ENCODE measurements around the gene FXYD4.
A peak's percentile ranks its signal among the peaks of the same experiment; 100 is the strongest.
"Not testable (repeated sequence)": the region's sequence is repeated elsewhere in the genome, so short reads cannot be mapped to it uniquely, and the experiment has no call there.

Gene FXYD4

DNA sequence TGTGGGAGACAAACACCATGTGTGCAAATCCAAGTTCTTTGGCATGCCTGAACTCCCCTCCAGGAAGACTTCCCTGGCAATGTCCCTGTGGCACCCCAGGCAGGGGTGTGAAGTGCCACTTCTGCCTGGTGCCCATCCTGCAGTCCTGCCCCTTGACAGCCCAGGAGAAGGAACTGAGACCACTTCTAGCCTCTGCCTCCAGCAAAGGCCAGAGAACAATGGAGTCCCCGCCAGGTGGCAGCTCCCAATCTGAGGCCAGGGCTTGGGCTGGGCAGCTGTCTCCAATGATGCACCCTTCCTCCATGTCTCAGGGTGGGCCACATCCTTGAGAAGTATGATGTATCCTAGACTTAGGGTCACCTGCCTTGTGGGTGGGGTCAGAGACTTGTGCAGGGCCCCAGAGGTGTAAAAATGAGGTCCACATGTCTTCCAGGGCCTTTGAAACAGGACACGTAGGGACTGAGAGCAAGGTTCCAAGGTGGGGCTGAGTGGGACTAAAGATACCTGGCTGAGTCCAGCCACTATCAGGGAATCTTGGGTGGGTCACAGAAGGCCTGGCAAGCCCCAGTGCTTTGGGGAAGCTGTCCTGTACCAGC lies 5.5 kb downstream of the FXYD4 start:
- no peak for DNase-seq

DNA sequence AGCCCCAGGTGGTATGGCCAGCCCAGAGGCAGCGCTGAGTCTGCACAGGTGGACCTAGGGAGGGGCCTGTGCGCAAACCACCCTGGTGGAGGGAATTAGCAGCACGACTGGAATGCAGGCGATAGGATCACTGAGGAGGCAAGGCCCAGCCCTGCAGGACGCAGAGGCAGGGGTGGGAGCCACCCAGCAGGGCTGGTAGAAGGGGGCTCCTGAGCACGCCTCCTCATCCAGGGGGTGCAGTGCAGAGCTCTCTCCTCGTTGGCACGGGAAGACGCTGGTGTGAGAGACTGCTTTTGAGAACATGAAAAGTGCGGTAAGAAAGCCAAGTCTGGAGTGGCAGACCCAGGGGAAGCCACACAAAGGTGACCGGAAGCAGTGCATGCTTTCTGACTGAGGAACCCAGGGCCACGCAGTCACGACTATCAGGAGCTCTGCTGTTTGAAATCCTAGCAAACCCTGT lies 6.0 kb downstream of the FXYD4 start:
- no peak for DNase-seq

DNA sequence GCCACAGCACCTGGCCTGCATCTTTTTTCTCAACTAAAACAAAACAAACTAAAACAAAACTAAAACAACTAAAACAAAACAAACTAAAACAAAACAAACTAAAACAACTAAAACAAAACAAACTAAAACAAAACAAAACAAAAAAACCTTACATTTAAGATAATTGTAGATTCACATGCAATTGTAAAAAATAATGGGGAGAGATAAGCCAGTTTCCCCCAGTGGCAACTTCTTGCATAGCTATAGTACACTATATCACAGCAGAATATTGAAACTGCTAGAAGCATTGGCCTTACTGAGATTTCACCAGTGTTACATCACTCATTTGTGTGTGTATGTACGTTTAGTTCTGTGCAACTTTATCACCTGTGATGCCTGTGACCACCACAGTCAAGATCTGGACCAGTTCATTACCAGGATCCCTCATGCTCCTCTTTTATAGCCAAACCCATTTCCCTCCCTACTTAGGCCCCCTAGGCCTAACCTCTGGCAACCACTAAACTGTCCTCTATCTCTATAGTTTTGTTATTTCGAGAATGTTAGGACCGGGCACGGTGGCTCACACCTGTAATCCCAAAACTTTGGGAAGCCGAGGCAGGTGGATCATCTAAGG lies 9.3 kb downstream of the FXYD4 start:
- no peak for DNase-seq

DNA sequence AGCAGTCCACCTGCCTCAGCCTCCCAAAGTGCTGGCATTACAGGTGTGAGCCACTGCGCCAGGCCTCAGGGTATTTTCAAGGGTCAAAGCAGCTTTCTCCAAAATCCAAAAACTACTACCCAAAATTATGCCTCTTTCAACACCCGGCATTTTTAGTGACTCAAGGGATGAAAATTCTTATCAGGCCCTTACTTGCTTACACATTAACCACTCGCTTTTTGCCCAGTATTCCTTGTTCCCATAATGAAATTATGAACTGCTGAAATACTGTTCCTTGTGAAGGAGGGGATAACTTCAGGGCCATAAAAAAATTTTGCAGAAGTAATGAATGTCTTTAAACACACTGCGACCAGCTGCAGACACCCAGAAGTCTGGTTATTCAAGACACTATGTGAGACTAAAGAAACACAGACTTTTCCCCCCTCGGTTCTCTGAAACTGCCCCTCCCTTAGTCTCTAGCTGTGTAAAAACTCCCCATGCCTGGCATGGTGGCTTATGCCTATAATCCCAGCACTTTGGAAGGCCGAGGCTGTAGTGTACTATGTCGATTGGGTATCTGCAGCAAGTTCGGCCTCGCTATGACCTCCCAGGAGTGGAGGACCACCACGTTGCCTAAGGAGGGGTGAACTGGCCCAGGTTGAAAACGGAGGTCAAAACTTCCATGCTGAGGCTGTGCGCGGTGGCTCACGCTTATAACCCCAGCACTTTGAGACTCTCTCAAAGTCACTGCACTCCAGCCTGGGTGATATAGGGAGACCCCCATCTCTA lies 12.0 kb downstream of the FXYD4 start:
- DNase-seq = no peak

DNA sequence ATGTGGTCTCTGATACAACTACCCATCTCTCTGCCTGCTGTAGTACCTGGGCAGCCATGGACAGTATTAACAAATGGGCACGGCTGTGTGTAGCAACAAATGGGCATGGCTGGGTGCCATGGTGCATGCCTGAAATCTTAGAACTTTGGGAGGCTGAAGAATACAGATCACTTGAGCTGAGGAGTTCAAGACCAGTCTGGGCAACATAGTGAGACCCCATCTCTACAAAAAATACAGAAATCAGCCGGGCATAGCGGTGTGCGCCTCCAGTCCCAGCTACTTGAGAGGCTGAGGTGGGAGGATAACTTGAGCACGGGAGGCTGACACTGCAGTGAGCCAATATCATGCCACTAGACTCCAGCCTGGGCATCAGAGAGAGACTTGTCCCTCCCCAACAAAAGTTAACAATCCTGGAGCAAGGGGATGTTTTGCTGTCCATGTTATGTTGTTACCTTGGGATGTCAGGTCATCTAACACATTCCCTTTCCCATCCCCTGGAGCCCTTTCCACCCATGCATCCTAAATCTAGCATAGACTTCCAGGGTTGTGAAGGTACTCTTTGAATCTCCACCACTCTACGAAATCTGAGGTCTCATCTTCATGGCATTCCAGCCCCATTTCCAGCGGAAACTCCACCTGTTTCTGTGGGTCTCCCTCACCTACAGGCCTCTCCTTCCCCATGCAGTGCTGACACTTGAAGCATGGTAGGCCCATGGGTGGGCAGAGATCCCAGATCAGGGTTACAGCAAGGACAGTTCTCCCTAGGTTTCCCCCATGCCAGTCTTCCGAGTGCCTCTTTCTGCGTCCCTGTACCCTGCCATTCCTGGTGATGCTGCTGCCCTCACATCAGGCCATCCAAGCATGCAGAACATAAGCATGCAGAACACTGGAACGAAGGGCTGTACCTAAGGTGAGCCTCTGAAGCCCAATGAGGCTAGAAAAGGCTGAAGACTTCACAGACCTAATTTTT lies 13.1 kb downstream of the FXYD4 start:
- DNase-seq = no peak

DNA sequence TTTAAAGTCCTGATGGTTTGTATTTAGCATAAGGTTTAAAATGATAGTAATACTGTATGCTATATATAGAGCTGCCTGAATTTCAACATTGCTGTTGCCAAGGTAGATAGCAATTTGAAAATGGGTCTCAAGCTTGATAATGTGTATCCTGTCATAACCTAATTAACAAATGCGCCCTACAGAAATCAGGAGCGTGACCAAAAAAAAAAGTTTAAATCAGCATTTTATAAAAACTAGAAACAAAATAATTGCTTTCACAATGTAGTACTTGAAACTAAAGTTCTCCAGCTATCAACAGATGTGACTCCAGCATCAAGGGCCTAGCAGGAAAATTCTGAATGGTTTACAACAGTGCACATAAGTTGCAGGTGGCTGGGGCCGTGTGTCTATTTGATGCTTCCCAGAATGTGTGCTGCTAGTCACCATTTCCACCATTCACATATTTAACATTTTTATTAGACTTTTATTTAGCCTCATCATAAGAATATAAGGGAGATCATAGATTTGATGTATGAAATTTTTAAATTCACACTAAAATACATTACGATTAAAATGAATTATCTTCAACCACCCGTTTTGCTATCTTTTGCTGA lies 14.1 kb downstream of the FXYD4 start:
- no peak for DNase-seq

DNA sequence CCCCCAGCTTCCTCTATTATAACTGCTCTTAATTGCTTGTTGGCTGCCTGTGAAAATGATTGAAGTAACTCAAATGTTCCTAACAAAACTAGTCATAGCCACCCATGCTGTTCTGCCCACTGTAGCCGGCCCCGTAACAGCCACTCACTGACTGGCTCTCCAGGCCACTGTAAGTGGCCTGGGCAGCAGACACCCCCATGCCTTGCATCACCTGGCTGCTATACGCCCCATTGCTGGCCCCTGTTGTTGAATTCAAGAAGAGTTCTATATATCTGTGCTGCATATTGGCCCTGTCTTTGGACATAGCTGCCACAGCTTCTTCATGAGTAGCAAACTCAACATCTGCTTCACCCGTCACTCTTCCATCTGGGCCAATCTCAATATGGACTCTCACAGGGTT lies 15.1 kb downstream of the FXYD4 start:
- no peak for DNase-seq

DNA sequence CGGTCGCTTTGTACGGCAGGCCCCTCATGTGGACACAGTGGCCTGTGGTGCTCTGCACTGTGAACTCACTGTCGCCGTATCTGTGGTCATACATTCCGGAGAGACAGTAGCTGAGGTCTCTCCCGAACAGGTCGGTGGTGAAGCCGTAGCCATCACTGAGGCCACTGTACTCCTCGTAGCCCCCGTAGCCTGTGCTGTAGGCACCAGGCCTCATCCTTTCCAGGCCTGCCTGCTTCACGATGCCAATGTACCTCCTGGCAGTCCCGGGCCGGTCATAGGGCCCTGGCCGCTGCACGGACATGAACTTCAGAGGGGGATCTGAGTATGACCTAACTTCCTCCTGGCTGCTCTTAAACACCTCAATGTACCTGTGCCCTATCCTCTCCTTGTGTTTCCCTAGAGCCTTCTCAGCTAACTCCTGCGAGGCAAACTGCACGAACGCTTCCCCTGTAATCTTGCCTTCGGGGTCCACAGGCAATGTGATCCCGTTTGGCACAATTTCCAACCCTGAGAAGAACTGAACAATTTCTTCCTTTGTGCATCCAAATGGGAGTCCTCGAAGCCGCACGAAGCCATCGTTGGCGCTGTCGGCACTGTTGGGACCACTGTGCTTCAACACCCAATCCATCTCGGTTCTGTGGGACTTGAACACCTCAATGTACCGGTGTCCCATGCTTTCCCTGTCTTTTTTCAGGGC lies 15.7 kb downstream of the FXYD4 start:
- DNase-seq = no peak

DNA sequence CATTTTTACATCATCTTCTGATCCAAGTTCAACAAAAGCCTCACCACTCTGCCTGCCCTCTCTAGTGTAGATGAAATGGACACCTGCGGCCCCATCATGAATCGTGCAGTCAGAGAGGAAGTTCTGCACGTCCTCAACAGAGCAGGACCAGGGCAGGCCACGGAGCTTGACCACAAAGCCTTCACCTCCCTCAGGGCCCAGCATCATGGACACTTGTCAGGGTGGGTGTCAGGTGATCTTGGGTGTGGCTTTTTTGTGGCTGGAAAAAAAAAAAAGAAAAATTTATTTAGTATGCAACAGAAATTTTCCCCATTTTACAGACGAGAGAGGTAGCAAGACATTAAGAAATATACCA lies 16.2 kb downstream of the FXYD4 start:
- DNase-seq = no peak

DNA sequence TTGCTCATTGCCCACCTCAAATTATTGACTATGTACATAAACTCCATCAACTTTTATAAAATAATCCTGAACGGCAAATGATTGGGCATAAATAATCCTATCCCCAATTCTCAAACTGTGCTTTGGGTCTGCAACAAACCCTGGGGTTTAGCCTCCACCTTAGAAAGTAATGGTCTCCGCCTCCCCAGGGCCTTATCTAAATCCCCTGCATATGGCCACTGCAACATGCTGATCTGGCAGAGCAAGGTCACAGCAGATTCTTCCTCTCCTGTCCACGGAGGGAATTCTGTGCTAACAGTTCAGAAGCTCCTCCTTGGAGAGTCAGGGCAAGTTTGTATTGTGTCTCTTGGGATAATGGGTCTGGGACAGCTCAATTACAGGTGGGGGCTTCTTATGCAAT lies 18.4 kb downstream of the FXYD4 start:
- no peak for DNase-seq

DNA sequence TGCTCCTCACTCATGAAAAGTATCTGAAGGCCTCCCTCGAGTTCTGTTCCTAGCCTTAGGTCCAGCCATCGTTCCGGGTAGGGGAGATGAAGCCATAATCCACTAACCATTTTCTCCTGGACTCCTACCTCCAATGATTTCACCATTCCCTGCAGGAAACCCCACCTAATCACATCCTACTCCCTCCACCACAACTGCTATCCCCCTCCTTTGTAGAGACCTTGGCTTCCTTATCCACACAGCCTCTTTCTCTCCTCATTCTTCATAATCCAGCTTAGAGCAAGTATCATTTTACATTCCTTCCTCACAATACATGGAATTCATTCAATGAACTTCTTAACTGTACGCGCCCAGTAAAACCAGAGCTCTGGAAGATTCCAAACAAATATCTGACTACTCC lies 18.9 kb downstream of the FXYD4 start:
- no peak for DNase-seq

DNA sequence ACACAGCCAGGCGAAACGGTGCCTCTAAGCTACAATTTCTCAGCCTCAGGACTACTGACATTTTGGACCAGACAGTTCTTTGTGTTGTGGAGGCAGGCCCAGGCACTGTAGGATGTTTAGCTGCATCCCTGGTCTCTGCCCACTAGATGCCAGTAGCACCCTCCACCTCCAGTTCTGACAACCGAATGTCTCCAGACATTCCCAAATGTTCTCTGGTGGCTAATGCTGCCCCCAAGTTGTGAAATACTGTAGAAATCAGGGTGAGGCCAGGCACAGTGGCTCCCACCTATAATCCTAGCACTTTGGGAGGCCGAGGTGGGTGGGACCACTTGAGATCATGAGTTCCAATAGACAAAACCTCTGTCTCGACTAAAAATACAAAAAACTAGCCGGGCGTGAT lies 19.3 kb downstream of the FXYD4 start:
- peak; percentile 57 for DNase-seq

DNA sequence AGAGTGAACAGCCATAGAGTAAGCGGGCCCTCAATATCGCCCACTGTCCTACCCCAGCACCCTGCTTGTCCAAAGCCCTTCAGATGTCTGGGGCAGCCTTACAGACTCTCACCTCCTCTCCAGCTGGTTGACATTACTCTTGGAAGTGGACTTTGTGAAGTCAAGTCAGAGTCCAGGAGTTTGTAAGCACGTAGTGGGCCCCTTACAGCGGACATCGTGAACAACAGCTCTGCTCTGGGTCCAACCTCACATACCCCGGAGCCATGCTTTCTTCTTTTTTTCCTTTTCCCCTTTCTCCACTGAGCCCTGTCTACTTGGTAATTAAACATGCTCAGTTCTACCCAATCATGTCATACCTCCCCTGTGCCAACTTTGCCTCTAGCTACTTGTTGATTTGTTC lies 20.1 kb downstream of the FXYD4 start:
- no peak for DNase-seq

DNA sequence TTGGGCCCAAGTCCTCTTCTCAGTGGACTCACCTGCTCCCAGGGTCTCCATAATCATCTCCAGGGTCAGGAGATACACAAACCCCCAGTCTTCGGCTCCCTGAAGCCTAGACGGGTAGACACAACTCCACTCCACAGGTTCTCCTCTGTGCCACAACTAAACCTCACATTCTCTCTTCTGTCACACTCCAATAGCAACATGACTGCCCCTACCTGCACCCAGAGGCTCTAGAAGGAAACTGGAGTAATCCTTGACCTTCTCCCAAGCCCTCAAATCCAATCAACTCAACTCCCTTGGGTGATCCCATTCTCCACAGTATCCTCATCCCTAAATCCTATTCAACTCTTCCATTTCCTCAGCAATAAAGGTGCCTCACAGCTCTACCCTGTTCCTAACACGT lies 21.3 kb downstream of the FXYD4 start:
- no peak for DNase-seq

DNA sequence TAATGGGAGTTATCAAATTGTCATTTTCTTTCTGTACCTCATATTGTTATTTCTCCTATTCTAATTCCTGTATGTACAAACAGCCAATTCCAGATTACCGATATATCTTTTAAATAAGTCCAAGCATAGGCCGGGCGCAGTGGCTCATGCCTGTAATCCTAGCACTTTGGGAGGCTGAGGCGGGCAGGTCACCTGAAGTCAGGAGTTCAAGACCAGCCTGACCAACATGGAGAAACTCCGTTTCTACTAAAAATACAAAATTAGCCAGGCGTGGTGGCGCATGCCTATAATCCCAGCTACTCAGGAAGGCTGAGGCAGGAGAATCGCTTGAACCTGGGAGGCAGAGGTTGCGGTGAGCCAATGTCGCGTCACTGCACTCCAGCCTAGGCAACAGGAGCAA lies 21.8 kb downstream of the FXYD4 start:
- not testable (repeated sequence) for DNase-seq

DNA sequence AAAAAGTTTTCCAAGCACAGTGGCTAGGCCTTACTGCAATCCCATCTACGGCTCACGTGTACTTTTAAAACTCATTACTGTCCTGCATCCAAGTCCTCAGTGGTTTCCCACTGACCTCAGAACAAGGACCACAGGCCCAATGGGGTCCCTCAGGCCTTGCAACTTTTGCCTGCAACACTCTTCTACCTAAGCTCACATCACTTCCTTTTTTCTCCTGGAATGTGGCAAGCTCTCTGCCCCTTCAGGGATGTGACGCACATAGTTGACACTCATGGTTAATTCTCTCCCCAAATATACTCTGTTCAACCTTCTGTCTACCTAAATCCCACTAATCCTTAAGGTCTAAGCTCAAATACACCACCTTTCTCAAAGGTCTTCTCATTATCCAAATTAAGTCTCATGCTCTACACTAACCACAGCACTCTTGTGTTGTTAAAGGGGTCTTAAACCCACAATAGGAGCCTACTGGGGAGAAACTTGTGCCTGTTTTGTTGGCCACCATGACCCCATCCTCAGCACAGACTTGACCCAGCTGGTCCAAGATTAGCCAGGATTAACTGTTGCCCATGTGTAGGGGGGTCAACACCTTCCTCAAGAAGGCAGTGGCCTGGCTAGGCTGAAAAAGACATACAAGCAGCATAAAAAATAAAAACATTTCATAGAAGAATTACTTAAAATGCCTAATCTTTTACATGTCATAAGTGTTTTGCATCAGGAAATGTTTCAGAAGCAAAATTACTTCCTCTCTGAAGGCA lies 22.3 kb downstream of the FXYD4 start:
- no peak for DNase-seq

DNA sequence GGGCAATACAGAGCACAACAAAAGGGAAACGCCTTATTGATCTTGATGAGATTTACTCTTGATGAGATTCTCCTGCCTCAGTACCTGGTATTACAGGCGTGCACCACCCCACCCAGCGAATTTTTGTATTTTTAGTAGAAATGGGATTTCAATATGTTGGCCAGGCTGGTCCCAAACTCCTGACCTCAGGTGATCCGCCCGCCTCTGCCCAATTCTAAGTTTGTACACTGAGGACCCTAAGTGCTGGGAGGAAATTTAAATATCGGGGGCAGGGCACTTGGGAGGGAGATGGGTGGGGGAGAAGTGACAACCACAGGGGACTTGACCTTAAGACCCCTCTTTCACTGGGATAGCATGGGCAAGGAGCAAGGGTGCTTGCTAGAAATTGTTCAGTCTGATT lies 23.4 kb downstream of the FXYD4 start:
- no peak for DNase-seq

DNA sequence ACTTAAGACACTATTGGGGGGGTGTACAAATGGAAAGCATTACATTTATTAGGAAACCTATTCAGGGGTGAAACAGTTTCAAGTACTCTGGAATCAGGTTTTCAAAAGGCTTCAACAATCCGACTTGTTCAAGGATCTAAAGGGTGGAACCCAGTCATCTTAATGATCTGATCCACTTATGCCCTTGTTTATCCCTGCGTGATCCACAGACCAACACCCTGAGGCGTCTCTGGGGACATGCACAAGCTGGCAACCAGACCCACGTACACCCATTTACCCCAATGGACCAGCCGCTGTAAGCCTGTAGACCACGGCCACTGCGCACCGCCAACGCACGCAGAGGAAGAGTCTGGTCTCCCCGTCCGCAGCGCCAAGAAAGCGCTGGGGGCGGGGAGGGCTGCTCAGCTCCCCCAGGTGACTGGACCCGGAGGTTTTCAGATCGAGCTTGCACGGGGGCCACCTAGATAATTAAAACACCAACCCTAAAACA lies 24.2 kb downstream of the FXYD4 start:
- no peak for DNase-seq

DNA sequence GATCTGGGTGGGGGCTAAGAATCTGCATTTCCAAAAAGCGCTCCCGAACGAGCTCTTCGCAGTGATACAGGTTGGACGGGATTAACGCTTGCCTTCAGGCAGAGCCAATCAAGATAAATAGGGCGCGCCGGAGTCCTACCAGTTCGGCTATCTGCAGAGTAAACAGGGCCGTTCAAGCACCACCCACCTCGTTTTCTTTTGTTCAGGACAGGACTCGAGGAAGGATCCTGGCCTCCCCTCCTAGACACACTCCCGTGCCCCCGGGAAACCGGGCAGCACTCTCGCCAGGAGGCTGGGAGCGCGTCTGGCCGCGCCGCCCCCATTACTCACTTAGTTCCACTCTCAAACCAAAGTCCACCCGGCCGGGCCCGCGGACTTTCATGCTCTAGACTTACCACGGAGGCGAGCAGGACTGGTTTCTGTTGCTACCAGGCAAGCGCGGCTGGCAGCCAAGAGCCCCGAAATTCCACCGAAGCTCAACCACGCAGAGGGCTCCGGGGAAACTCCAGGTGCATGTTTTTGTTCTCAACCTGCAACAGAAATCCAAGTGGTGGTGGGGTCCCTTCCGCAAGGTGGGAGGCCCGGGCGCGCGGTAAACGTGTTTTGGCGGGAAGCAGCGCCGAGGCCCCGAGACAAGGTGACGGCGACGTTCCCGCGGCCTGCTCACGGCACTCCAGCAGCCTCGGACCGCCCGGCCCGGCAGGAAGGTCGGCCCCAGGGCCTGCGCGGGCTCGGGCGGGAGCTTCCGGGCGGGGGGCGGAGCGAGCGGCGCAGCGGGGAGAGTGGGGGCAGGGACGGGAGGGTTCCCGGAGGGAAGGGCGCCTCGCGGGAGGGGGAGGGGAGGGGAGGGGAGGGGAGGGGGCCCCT lies 24.9 kb downstream of the FXYD4 start:
- DNase-seq = peak; percentile 78

DNA sequence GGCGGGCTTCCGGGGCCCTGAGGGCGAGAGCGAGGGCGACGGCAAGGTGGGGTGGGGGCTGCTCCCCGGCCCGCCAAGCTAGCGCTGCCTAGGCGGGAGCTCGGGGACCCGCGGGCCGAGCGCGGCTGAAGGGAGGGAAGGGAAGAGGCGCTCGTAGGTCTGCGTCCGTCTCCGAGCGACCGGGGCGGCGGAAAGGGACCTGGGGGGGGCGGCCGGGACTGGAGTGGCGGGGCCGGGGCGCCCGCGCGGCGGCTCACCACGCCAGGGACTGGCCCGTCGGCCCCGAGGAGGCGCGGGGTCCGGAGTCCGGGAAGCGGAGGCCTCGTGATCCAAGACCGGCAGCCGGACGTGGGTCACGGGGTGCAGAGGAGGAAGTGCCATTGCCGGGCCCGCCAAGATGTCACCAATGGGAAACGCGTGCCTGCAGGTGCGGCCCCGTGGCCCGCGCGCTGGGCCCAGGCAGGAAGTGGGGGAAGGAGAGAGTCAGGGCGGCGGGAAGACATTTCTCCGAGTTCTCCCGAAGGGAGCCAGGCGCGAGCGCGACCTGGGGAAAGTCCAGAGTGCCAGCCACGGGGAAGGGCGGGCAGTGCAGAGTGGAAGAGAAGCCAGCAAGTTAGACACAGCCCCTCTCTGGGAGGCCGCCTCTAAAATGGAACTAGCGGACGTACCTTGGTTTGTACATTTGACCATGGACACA lies 25.6 kb downstream of the FXYD4 start:
- DNase-seq = peak; percentile 82
